ENCODE results near the gene TMEM143. TPM values are rescaled to one million over a fixed set of nuclear protein-coding genes. Genes with fewer than 3 reads are reported as not detected.

TMEM143 gene
- total and polyA plus RNA-seq, 2 donors (not counting 3 experiments of a cell fraction or from before 2014, with no cell fraction given), result 5.4 to 7.3 TPM

DNA sequence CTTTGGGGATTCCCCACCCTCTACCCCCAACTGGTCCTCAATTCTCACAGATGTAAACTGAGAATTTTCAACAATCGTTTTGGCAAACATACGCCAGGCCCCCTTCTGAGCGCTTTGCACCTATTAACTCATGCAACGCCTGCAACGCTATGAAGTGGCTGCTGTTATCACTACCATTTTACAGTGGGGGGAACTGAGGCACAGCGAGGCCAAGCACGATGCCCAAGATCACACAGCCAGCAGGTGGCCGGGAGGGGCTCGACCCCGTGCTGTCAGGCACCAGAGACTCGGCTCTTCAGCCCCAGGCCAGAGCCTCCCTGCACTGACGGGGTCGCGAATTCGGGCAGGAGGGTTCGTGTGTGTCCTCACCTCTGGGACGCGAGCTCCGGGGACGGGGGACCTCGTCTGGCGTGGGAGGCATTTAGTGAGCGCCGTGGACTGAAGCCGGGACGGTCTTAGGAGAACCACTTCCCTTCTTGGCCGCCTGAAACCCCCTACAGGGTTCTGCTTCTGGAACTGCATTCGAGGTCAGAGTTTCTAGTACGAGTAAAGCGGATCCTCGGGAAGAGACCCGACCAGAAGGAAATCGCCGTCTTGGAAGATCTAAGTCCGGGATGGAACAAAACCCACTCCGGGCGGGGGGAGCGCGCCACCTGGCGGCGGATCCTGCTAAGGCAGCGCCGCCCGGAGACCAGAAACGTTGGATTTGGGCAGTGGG, 72.8 kb downstream of the TMEM143 start:
- TF ChIP-seq, protein P1, sequence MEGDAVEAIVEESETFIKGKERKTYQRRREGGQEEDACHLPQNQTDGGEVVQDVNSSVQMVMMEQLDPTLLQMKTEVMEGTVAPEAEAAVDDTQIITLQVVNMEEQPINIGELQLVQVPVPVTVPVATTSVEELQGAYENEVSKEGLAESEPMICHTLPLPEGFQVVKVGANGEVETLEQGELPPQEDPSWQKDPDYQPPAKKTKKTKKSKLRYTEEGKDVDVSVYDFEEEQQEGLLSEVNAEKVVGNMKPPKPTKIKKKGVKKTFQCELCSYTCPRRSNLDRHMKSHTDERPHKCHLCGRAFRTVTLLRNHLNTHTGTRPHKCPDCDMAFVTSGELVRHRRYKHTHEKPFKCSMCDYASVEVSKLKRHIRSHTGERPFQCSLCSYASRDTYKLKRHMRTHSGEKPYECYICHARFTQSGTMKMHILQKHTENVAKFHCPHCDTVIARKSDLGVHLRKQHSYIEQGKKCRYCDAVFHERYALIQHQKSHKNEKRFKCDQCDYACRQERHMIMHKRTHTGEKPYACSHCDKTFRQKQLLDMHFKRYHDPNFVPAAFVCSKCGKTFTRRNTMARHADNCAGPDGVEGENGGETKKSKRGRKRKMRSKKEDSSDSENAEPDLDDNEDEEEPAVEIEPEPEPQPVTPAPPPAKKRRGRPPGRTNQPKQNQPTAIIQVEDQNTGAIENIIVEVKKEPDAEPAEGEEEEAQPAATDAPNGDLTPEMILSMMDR (IDR thresholded peaks at IDR 0.05; ENCODE audit: extremely low read depth in 1 of 2, insufficient read depth in 1 of 2, low read depth in 1 of 2, low read length in 2 of 2), result peak; percentile 97 to 98
- TF ChIP-seq, protein P2, sequence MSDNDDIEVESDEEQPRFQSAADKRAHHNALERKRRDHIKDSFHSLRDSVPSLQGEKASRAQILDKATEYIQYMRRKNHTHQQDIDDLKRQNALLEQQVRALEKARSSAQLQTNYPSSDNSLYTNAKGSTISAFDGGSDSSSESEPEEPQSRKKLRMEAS (IDR thresholded peaks at IDR 0.05; ENCODE audit: insufficient read depth, insufficient read length), result no peak
- Histone ChIP-seq H3K4me3 (replicated peaks in 1 of 3; ENCODE audit: insufficient read depth in 1 of 3, low read depth in 1 of 3, low read length in 3 of 3) (peak overlapping the region; percentile 4 to 58 (median 42)), H3K4me1 (ENCODE audit: control insufficient read depth, extremely low read depth, insufficient read depth, low read length) (peaks cover 9% of the 10 kb centered on the region), H3K9ac (replicated peaks; ENCODE audit: extremely low read depth, insufficient read depth, low read length) (peak overlapping the region; percentile 42), H3K36me3 (ENCODE audit: control insufficient read depth in 2 of 2, extremely low read depth in 1 of 2, insufficient read depth in 2 of 2, low read length in 2 of 2) (no peaks in the 10 kb centered on the region), H3K4me2 (ENCODE audit: insufficient read depth, low read length) (peak overlapping the region; percentile 81), H3K79me2 (ENCODE audit: control insufficient read depth, insufficient read depth, low read length) (no peaks in the 10 kb centered on the region), H4K20me1 (replicated peaks; ENCODE audit: control insufficient read depth, extremely low read depth, insufficient read depth, low read length) (no peaks in the 10 kb centered on the region), H3K27me3 (ENCODE audit: control insufficient read depth in 2 of 2, insufficient read depth in 2 of 2, low read length in 2 of 2) (no peaks in the 10 kb centered on the region), H3K9me1 (replicated peaks; ENCODE audit: control insufficient read depth, extremely low read depth, insufficient read depth, low read length) (no peaks in the 10 kb centered on the region), H3K27ac (ENCODE audit: insufficient read depth, low read depth, low read length) (no peak overlapping the region), H3K9me3 (replicated peaks; ENCODE audit: control insufficient read depth, insufficient read depth, low read length) (no peaks in the 10 kb centered on the region), H2AFZ (ENCODE audit: low read depth, low read length) (peak overlapping the region; percentile 94)
- dilution Hi-C loops (cut with MboI; ENCODE audit: extremely low pct_ligation_motif_present, low sequenced_read_pairs), result no loop called here
- ChIA-PET POLR2A (no interaction called here), CTCF (interaction anchor here (0.6 to 7.2 kb wide), 11 partner anchors 8 to 325 kb away, joined by 3 to 126 read pairs (median 4); partner anchors contain the start of genes EMP3 and ZNF114)
- peak; percentile 91 for FAIRE-seq
- DNase-seq (ENCODE audit: low read depth, low spot score), result peak; percentile 78
- intact Hi-C loops (cut with micrococcal nuclease), result loop anchor here (1.0 to 2.0 kb wide), 4 partner anchors 20 to 43 kb away; no protein-coding TSS in a partner anchor
- BruUV-seq (replicated peaks), result no TSS peak

DNA sequence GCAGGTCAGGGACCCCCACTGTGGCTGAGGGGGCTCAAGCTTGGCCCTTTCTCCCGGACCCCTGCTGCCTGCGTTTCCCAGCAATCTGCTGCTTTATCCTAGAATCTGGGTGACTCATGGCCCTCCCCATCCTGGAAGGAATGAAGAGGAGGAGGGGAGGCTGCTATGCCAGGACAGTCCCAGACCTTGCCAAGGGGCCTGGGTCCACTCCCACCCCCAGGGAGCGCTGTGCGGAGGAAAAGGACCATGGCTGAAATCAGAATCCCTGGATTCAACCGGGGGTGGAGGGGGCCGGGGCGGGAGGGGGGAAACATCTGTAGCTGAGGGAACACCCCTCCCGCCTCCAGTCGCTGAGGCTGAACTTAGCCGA, 73.4 kb downstream of the TMEM143 start:
- CTCF ChIA-PET, result interaction anchor here (0.6 to 7.2 kb wide), 11 partner anchors 8 to 325 kb away, joined by 3 to 126 read pairs (median 4); partner anchors contain the start of genes EMP3 and ZNF114
- Histone ChIP-seq H3K36me3 (ENCODE audit: control insufficient read depth in 2 of 2, extremely low read depth in 1 of 2, insufficient read depth in 2 of 2, low read length in 2 of 2) (no peaks in the 10 kb centered on the region), H4K20me1 (replicated peaks; ENCODE audit: control insufficient read depth, extremely low read depth, insufficient read depth, low read length) (no peaks in the 10 kb centered on the region), H3K27ac (ENCODE audit: insufficient read depth, low read depth, low read length) (no peak overlapping the region), H3K79me2 (ENCODE audit: control insufficient read depth, insufficient read depth, low read length) (no peaks in the 10 kb centered on the region), H3K27me3 (ENCODE audit: control insufficient read depth in 2 of 2, insufficient read depth in 2 of 2, low read length in 2 of 2) (no peaks in the 10 kb centered on the region), H3K4me2 (ENCODE audit: insufficient read depth, low read length) (no peak overlapping the region), H3K4me3 (replicated peaks in 1 of 3; ENCODE audit: insufficient read depth in 1 of 3, low read depth in 1 of 3, low read length in 3 of 3) (peak overlapping the region in 1 of 3 experiments; percentile 42), H3K9ac (replicated peaks; ENCODE audit: extremely low read depth, insufficient read depth, low read length) (no peak overlapping the region), H2AFZ (ENCODE audit: low read depth, low read length) (no peak overlapping the region), H3K9me1 (replicated peaks; ENCODE audit: control insufficient read depth, extremely low read depth, insufficient read depth, low read length) (no peaks in the 10 kb centered on the region), H3K4me1 (ENCODE audit: control insufficient read depth, extremely low read depth, insufficient read depth, low read length) (peaks cover 9% of the 10 kb centered on the region), H3K9me3 (replicated peaks; ENCODE audit: control insufficient read depth, insufficient read depth, low read length) (no peaks in the 10 kb centered on the region)
- POLR2A ChIA-PET, result no interaction called here
- TF ChIP-seq JUN (IDR thresholded peaks at IDR 0.05; ENCODE audit: borderline replicate concordance, insufficient read depth, insufficient read length, low read depth) (no peak), GATA2 (IDR thresholded peaks at IDR 0.05; ENCODE audit: insufficient read depth, insufficient read length, low read depth, low read length) (peak; percentile 66), FOS (IDR thresholded peaks at IDR 0.05; ENCODE audit: borderline replicate concordance, insufficient read depth, low read length) (peak; percentile 46), POLR2A (IDR thresholded peaks at IDR 0.05; ENCODE audit: low read depth, low read length) (no peak)
- TF ChIP-seq, protein P1 (IDR thresholded peaks at IDR 0.05; ENCODE audit: extremely low read depth in 1 of 2, insufficient read depth in 1 of 2, low read depth in 1 of 2, low read length in 2 of 2), result peak; percentile 9 to 44
- peak; percentile 42 for DNase-seq (ENCODE audit: low read depth, low spot score)
- intact Hi-C loops (cut with micrococcal nuclease), result loop anchor here (2.0 kb wide), 1 partner anchor 20 kb away; no protein-coding TSS in a partner anchor
- no TSS peak for BruUV-seq (replicated peaks)
- peak; percentile 63 for FAIRE-seq
- dilution Hi-C loops (cut with MboI; ENCODE audit: extremely low pct_ligation_motif_present, low sequenced_read_pairs), result no loop called here
